H9 (cell line): Measurements from ENCODE around the gene PLEKHA1. TPM values are rescaled to one million over a fixed set of nuclear protein-coding genes. Genes with fewer than 3 reads are reported as not detected.
A peak's percentile ranks its signal among the peaks of the same experiment; 100 is the strongest.

ENCODE experiments used
- DNase-seq: peaks from one replicate; pipeline ENCODE4 v3.0.0-alpha.2; 2017
- H2AFZ ChIP-seq: one replicate; pipeline ENCODE4 v1.6.1; 2013; ENCODE audit warnings: mild to moderate bottlenecking, low read length, control low read depth, moderate library complexity
- H2AK5ac ChIP-seq: 2 replicates; pipeline ENCODE4 v1.6.1; 2013; ENCODE audit warnings: low read length, control low read depth, mixed read lengths; ENCODE audit not compliant: insufficient read length
- H2BK120ac ChIP-seq: one replicate; pipeline ENCODE4 v1.6.1; 2013; ENCODE audit warnings: low read depth, mild to moderate bottlenecking, low read length, control low read depth, inconsistent platforms; ENCODE audit not compliant: poor library complexity, severe bottlenecking
- H2BK12ac ChIP-seq: 2 replicates; pipeline ENCODE4 v1.6.1; 2013; ENCODE audit warnings: low read length, control low read depth, mixed read lengths, low read depth; ENCODE audit not compliant: insufficient read length
- H2BK15ac ChIP-seq: 2 replicates; pipeline ENCODE4 v1.6.1; 2013; ENCODE audit warnings: low read depth, low read length, control low read depth
- H2BK20ac ChIP-seq: one replicate; pipeline ENCODE4 v1.6.1; 2013; ENCODE audit warnings: low read depth, mild to moderate bottlenecking, low read length, control low read depth, inconsistent platforms; ENCODE audit not compliant: poor library complexity, severe bottlenecking
- H2BK5ac ChIP-seq: 2 replicates; pipeline ENCODE4 v1.6.1; 2013; ENCODE audit warnings: low read length, control low read depth, mixed read lengths; ENCODE audit not compliant: insufficient read length
- H3K14ac ChIP-seq: 2 replicates; pipeline ENCODE4 v1.6.1; 2013; ENCODE audit warnings: low read length, control low read depth; ENCODE audit not compliant: insufficient read depth
- H3K18ac ChIP-seq: 2 replicates; pipeline ENCODE4 v1.6.1; 2013; ENCODE audit warnings: low read depth, mild to moderate bottlenecking, mixed read lengths, low read length, control low read depth; ENCODE audit not compliant: insufficient read length
- H3K23ac ChIP-seq: 2 replicates; pipeline ENCODE4 v1.6.1; 2013; ENCODE audit warnings: low read length, control low read depth, mixed read lengths, low read depth; ENCODE audit not compliant: insufficient read length
- H3K23me2 ChIP-seq: 2 replicates; pipeline ENCODE4 v1.6.1; 2013; ENCODE audit warnings: low read depth, mild to moderate bottlenecking, mixed read lengths, low read length, control low read depth; ENCODE audit not compliant: insufficient read length, poor library complexity, severe bottlenecking
- H3K27ac ChIP-seq: 2 replicates; pipeline ENCODE4 v1.5.1; 2013; ENCODE audit warnings: low read length, control low read depth, mixed read lengths, low read depth; ENCODE audit not compliant: insufficient read length
- H3K27me3 ChIP-seq: 2 replicates; pipeline ENCODE4 v1.6.1; 2013; ENCODE audit warnings: low read length, control low read depth, inconsistent platforms; ENCODE audit not compliant: insufficient read depth
- H3K4ac ChIP-seq: 2 replicates; pipeline ENCODE4 v1.6.1; 2013; ENCODE audit warnings: low read depth, mild to moderate bottlenecking, control low read depth, inconsistent platforms, low read length, moderate library complexity
- H3K4me1 ChIP-seq: 2 replicates; pipeline ENCODE4 v1.6.1; 2013; ENCODE audit warnings: low read length, control low read depth, inconsistent platforms; ENCODE audit not compliant: insufficient read depth
- H3K4me2 ChIP-seq: 2 replicates; pipeline ENCODE4 v1.6.1; 2013; ENCODE audit warnings: low read length, control low read depth, mixed read lengths; ENCODE audit not compliant: insufficient read length, insufficient read depth
- H3K56ac ChIP-seq: 2 replicates; pipeline ENCODE4 v1.6.1; 2013; ENCODE audit warnings: low read depth, mild to moderate bottlenecking, mixed read lengths, low read length, control low read depth; ENCODE audit not compliant: insufficient read length
- H3K79me1 ChIP-seq: 2 replicates; pipeline ENCODE4 v1.6.1; 2013; ENCODE audit warnings: low read depth, mild to moderate bottlenecking, moderate library complexity, low read length, control low read depth, inconsistent platforms; ENCODE audit not compliant: insufficient read depth, poor library complexity, severe bottlenecking
- H3K79me2 ChIP-seq: 2 replicates; pipeline ENCODE4 v1.6.1; 2013; ENCODE audit warnings: low read length, control low read depth, inconsistent platforms; ENCODE audit not compliant: insufficient read depth
- H3K9ac ChIP-seq: 2 replicates; pipeline ENCODE4 v1.6.1; 2013; ENCODE audit warnings: low read length, control low read depth, mixed read lengths; ENCODE audit not compliant: insufficient read length; ENCODE audit errors: extremely low read depth
- H3K9me3 ChIP-seq: one replicate; pipeline ENCODE4 v1.6.1; 2013; ENCODE audit warnings: low read depth, low read length, inconsistent platforms; ENCODE audit not compliant: control insufficient read depth
- H3T11ph ChIP-seq: one replicate; pipeline ENCODE4 v1.6.1; 2013; ENCODE audit warnings: mild to moderate bottlenecking, low read length, control low read depth, inconsistent platforms
- H4K20me1 ChIP-seq: one replicate; pipeline ENCODE4 v1.6.1; 2013; ENCODE audit not compliant: control insufficient read depth, insufficient read length, insufficient read depth
- H4K5ac ChIP-seq: 2 replicates; pipeline ENCODE4 v1.6.1; 2013; ENCODE audit warnings: low read depth, mild to moderate bottlenecking, mixed read lengths, low read length, control low read depth; ENCODE audit not compliant: insufficient read length
- H4K8ac ChIP-seq: replicated peaks from 2 replicates; pipeline ENCODE4 v1.6.1; 2013; ENCODE audit warnings: low read length, control low read depth, mixed read lengths, low read depth; ENCODE audit not compliant: insufficient read length
- H4K91ac ChIP-seq: 2 replicates; pipeline ENCODE4 v1.6.1; 2013; ENCODE audit warnings: low read depth, mild to moderate bottlenecking, moderate library complexity, mixed read lengths, low read length, control low read depth; ENCODE audit not compliant: insufficient read length
- H3K27ac Mint-ChIP-seq, 3 experiments: 2 replicates in 2 of 3; 3 replicates in 1 of 3; pipeline ENCODE4 v1.8.0; 2020 to 2021; ENCODE audit warnings: mixed read lengths in 3 of 3, mild to moderate bottlenecking in 1 of 3, moderate library complexity in 1 of 3
- H3K27me3 Mint-ChIP-seq: 2 replicates; pipeline ENCODE4 v1.8.0; 2021; ENCODE audit warnings: low read depth, mild to moderate bottlenecking, moderate library complexity, mixed read lengths
- H3K36me3 Mint-ChIP-seq, 3 experiments: 2 replicates in 2 of 3; 3 replicates in 1 of 3; pipeline ENCODE4 v1.8.0; 2020 to 2021; ENCODE audit warnings: low read depth in 3 of 3, mixed read lengths in 3 of 3; ENCODE audit not compliant: insufficient read depth in 1 of 3
- H3K4me1 Mint-ChIP-seq, 2 experiments: 2 replicates each; pipeline ENCODE4 v1.8.0; 2020; ENCODE audit warnings: mixed read lengths in 2 of 2
- H3K4me3 Mint-ChIP-seq, 2 experiments: 2 replicates in 1 of 2; 3 replicates in 1 of 2; pipeline ENCODE4 v1.8.0; 2020 to 2021; ENCODE audit warnings: mild to moderate bottlenecking in 2 of 2, mixed read lengths in 2 of 2, moderate library complexity in 1 of 2
- H3K9me3 Mint-ChIP-seq, 2 experiments: 2 replicates in 1 of 2; 3 replicates in 1 of 2; pipeline ENCODE4 v1.8.0; 2020; ENCODE audit warnings: mild to moderate bottlenecking in 2 of 2, mixed read lengths in 2 of 2, moderate library complexity in 1 of 2
- CTCF ChIP-seq: fragments of 200-600 bp; sonication (generic); conservative IDR thresholded peaks from 3 replicates; pipeline ENCODE4 v1.8.0; 2021; ENCODE audit warnings: antibody characterized with exemption, mild to moderate bottlenecking
- WGBS: extraction: QIAGEN DNeasy Blood & Tissue Kit; methylation state at CpG from one replicate; pipeline ENCODE4 v1.1.7; 2013; ENCODE audit warnings: missing lambda C conversion rate, low lambda C conversion rate, mixed read lengths; ENCODE audit not compliant: insufficient read length; ENCODE audit errors: extremely low coverage; 5-methylcytosine and 5-hydroxymethylcytosine counted together
- total RNA-seq: library from RNA; stranded (reverse); gene quantifications from 2 replicates; pipeline ENCODE4 v1.2.1, GENCODE V29; 2021

Gene PLEKHA1
- total RNA-seq, 1 experiment from 2014 or later, result 32.7 TPM

- no peaks in the 10 kb centered on the region for H3K79me1 ChIP-seq
- H2AFZ ChIP-seq, result no peak overlapping the region
- DNase-seq, result no peak
- no peaks in the 10 kb centered on the region for H3K9me3 Mint-ChIP-seq
- H3K4me1 ChIP-seq, result no peaks in the 10 kb centered on the region
- WGBS, result no CpG with 5 or more reads among the region's 8 CpGs
- no peak overlapping the region for H3T11ph ChIP-seq
- H4K20me1 ChIP-seq, result no peaks in the 10 kb centered on the region
- H4K91ac ChIP-seq, result no peak overlapping the region
- H3K4me1 Mint-ChIP-seq, result peaks cover 0 to 4% of the 10 kb centered on the region in 2 experiments; a peak in 2 of 4 replicates
- no peak overlapping the region for H3K18ac ChIP-seq
- no peak overlapping the region for H3K56ac ChIP-seq
- H3K79me2 ChIP-seq, result no peaks in the 10 kb centered on the region
- no peak overlapping the region for H2BK120ac ChIP-seq
- no peaks in the 10 kb centered on the region for H3K27me3 ChIP-seq
- no peaks in the 10 kb centered on the region for H3K27me3 Mint-ChIP-seq
- peaks cover 3 to 7% (median 5%) of the 10 kb centered on the region in 3 experiments; a peak in 3 of 7 replicates for H3K36me3 Mint-ChIP-seq
- H3K9me3 ChIP-seq, result no peaks in the 10 kb centered on the region
- H4K8ac ChIP-seq, result no peak overlapping the region
- no peak overlapping the region for H2BK15ac ChIP-seq
- H2BK5ac ChIP-seq, result no peak overlapping the region
- no peak overlapping the region for H3K9ac ChIP-seq
- H3K23ac ChIP-seq, result no peak overlapping the region
- no peak overlapping the region for H2BK12ac ChIP-seq
- H3K14ac ChIP-seq, result no peak overlapping the region
- H3K27ac Mint-ChIP-seq, result peak overlapping the region in 2 of 3 experiments; percentile 8 to 25; a peak in 3 of 7 replicates
- H3K4me3 Mint-ChIP-seq, result no peak overlapping the region
- H3K23me2 ChIP-seq, result no peaks in the 10 kb centered on the region
- no peak overlapping the region for H3K27ac ChIP-seq
- no peak for TF ChIP-seq CTCF
- no peak overlapping the region for H3K4me2 ChIP-seq
- H2AK5ac ChIP-seq, result no peak overlapping the region
- H3K4ac ChIP-seq, result no peak overlapping the region
- H4K5ac ChIP-seq, result no peak overlapping the region
- H2BK20ac ChIP-seq, result no peak overlapping the region
These were observed 33.0 kb downstream of the PLEKHA1 start for GRCh38 chr10:122407375-122408125.
